GM18909 (cell line): ENCODE measurements around the gene CLDN9.
A peak's percentile ranks its signal among the peaks of the same experiment; 100 is the strongest.

ENCODE experiments used
- ATAC-seq: cut with Tn5 transposase; IDR thresholded peaks from one replicate; pipeline ENCODE4 v1.9.1; 2021; ENCODE audit warnings: mild to moderate bottlenecking; ENCODE audit not compliant: unreplicated experiment, poor library complexity

The CLDN9 gene

GRCh38 chr16:2973605-2974318 lies 39.0 kb upstream of the CLDN9 start:
- no peak for ATAC-seq

- no peak for ATAC-seq
These were observed 38.2 kb upstream of the CLDN9 start for GRCh38 chr16:2974319-2975056.

GRCh38 chr16:2975161-2975795 lies 37.4 kb upstream of the CLDN9 start:
- no peak for ATAC-seq

- no peak for ATAC-seq
These were observed 36.5 kb upstream of the CLDN9 start for GRCh38 chr16:2976201-2976600.

GRCh38 chr16:2976673-2977072 lies 36.0 kb upstream of the CLDN9 start:
- no peak for ATAC-seq

- ATAC-seq = no peak
These were observed 35.3 kb upstream of the CLDN9 start for GRCh38 chr16:2977440-2977839.

GRCh38 chr16:2979669-2980226 lies 33.0 kb upstream of the CLDN9 start:
- ATAC-seq = peak; percentile 12

- ATAC-seq = peak; percentile 69
These were observed 32.2 kb upstream of the CLDN9 start, which contains the start of gene PKMYT1 for GRCh38 chr16:2980227-2981176. Gene PKMYT1 (minus strand): TSS chr16:2980446. CDS start chr16:2979657, 789 bp downstream.

- ATAC-seq = no peak
These were observed 31.4 kb upstream of the CLDN9 start for GRCh38 chr16:2981177-2981898.

- ATAC-seq = no peak
These were observed 30.8 kb upstream of the CLDN9 start for GRCh38 chr16:2981899-2982250.

- no peak for ATAC-seq
These were observed 30.3 kb upstream of the CLDN9 start for GRCh38 chr16:2982402-2982801.

- no peak for ATAC-seq
These were observed 29.0 kb upstream of the CLDN9 start for GRCh38 chr16:2983706-2984136.

- ATAC-seq = no peak
These were observed 27.3 kb upstream of the CLDN9 start for GRCh38 chr16:2985462-2985861.

GRCh38 chr16:2985893-2986355 lies 26.8 kb upstream of the CLDN9 start:
- ATAC-seq = no peak

- ATAC-seq = no peak
These were observed 26.0 kb upstream of the CLDN9 start for GRCh38 chr16:2986623-2987188.

- ATAC-seq = no peak
These were observed 25.4 kb upstream of the CLDN9 start for GRCh38 chr16:2987286-2987685.

GRCh38 chr16:2987833-2988232 lies 24.9 kb upstream of the CLDN9 start:
- no peak for ATAC-seq

GRCh38 chr16:2988590-2989099 lies 24.1 kb upstream of the CLDN9 start:
- no peak for ATAC-seq

- no peak for ATAC-seq
These were observed 21.8 kb upstream of the CLDN9 start for GRCh38 chr16:2990891-2991290.
